Activated CD4-positive, alpha-beta T cell treated with anti-CD3 and anti-CD28 coated beads for 36 hours (primary cell): ENCODE data around the gene MSL3. TPM values are rescaled to one million over a fixed set of nuclear protein-coding genes. Genes with fewer than 3 reads are reported as not detected.

ENCODE experiments used
- ATAC-seq: fragments of 200-7000 bp; cut with Tn5 transposase; one replicate; pipeline ENCODE4 v1.10.0; 2021; ENCODE audit warnings: mild to moderate bottlenecking, moderate library complexity
- CTCF ChIA-PET: fragments of 350-600 bp; sonication (Branson Sonifier 250); formaldehyde crosslinking; loops from one replicate; lab custom pipeline; 2021; ENCODE audit warnings: antibody characterized with exemption; lab: Charles Lee
- POLR2A ChIA-PET: fragments of 350-600 bp; sonication (Branson Sonifier 250); formaldehyde crosslinking; loops from one replicate; lab custom pipeline; 2021; ENCODE audit warnings: antibody characterized with exemption, inconsistent platforms; lab: Charles Lee
- DNase-seq: peaks from one replicate; pipeline ENCODE4 v3.0.0-alpha.2; 2020
- H3K27ac Mint-ChIP-seq: one replicate; pipeline ENCODE4 v1.8.0; 2021; ENCODE audit warnings: mixed read lengths
- H3K27me3 Mint-ChIP-seq: one replicate; pipeline ENCODE4 v1.8.0; 2021; ENCODE audit warnings: mixed read lengths
- H3K36me3 Mint-ChIP-seq: one replicate; pipeline ENCODE4 v1.8.0; 2021; ENCODE audit warnings: low read depth, mixed read lengths
- H3K4me1 Mint-ChIP-seq: one replicate; pipeline ENCODE4 v1.8.0; 2021; ENCODE audit warnings: mixed read lengths
- H3K4me3 Mint-ChIP-seq: one replicate; pipeline ENCODE4 v1.8.0; 2021; ENCODE audit warnings: mild to moderate bottlenecking, moderate library complexity, mixed read lengths
- H3K9me3 Mint-ChIP-seq: one replicate; pipeline ENCODE4 v1.8.0; 2021; ENCODE audit warnings: low read depth, mixed read lengths
- intact Hi-C, 2 experiments: fragments of 100-400 bp; cut with DNase I in 1 of 2; cut with micrococcal nuclease in 1 of 2; formaldehyde crosslinking; loops; one replicate each; pipeline versions ENCODE4 v1.14.2 to v1.15.1; 2022 to 2024; cut with DNase I, micrococcal nuclease
- total RNA-seq, 2 experiments: library from RNA; stranded (reverse); gene quantifications; one replicate each; pipeline ENCODE4 v1.2.3, GENCODE V29; 2021

Gene MSL3
- total RNA-seq, result 10 to 100 TPM; 51.6 to 54.2 TPM

GRCh38 chrX:11757719-11758399 is at the start of gene MSL3:
Gene MSL3, plus strand, starts transcription at chrX:11758237. Its CDS starts 27 bp downstream, at chrX:11758264.
- H3K4me1 Mint-ChIP-seq, result peaks cover 10% of the 10 kb centered on the region
- no peaks in the 10 kb centered on the region for H3K27me3 Mint-ChIP-seq
- H3K9me3 Mint-ChIP-seq, result no peaks in the 10 kb centered on the region
- H3K27ac Mint-ChIP-seq, result peak within 1 kb of the TSS; percentile 96
- intact Hi-C loops, result loop anchor here in 1 of 2 experiments (1.0 to 10.0 kb wide), 7 partner anchors 8 to 1743 kb away; partner anchors contain the start of gene HCCS
- peak; percentile 30 for ATAC-seq
- POLR2A ChIA-PET, result no interaction called here
- CTCF ChIA-PET, result interaction anchor here (0.7 to 1.0 kb wide), 3 partner anchors 8 to 190 kb away, joined by 3 read pairs; no protein-coding TSS in a partner anchor
- H3K4me3 Mint-ChIP-seq, result peak within 1 kb of the TSS; percentile 94
- H3K36me3 Mint-ChIP-seq, result peaks cover 22% of the 10 kb centered on the region
- DNase-seq, result peak; percentile 68

DNA sequence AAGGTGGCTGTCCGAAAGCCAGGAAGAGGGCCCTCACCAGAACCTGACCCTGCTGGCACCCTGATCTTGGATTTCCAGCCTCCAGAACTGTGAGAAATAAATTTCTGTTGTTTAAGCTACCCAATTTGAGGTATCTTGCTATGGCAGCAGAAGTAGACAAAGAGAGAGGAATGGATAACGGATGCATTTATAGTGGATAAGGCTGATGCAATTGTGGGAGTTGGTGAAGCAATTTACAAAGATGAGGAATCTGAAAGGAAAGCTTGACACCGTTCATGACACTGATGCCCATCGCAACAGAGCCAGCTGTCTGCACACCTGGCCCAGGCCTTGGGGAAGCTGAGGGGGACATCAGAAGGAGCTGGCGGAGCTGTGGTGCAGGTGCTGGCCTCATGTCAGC is 35.7 kb upstream of the MSL3 start:
- ChIA-PET POLR2A (no interaction called here), CTCF (no interaction called here)
- DNase-seq (no peak), ATAC-seq (no peak)
- intact Hi-C loops, result loop anchor here (5.0 to 10.0 kb wide), 2 partner anchors 190 to 578 kb away; no protein-coding TSS in a partner anchor
- Mint-ChIP-seq H3K27ac (no peak overlapping the region), H3K4me1 (no peaks in the 10 kb centered on the region), H3K36me3 (no peaks in the 10 kb centered on the region), H3K4me3 (no peak overlapping the region), H3K27me3 (no peaks in the 10 kb centered on the region), H3K9me3 (no peaks in the 10 kb centered on the region)

DNA sequence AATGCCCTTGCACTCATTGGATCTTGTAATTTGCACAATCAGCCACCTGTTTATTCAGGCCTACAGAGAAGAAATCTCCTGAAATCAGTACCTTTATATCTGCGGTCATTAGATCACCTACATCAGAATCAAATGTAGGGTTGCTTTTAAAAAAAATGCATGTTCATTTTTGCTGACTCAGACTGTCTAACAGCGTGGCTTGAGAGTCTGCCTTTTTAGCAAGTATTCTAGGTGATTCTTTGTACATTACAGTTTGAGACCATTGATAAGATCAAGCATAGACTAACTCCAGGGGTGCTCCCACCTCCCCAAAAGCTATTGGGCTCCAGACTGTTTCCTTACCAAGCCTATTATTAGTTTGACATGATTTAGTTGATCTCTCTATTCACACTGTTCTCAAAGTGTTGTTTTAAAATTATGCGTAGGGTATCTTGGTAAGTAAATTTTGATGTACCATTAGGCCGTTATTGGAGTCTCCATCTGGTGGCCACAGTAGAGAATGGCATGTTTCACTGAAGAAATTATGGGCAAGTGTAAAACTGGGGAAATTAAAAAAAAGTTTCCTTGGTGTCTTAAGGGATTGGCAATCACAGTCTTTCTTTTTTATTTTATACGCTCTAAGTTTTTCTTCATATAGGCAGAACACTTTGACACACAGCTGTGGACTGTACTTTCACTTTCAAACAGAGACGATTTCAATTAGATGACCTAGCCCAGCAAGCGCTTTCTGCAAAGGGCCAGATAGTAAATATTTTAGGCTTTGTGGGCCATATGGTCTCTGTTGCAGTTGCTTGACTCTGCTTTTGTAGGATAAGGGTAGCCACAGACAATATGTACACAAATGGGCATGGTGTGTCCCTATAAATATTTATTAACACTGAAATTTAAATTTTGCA is 33.7 kb upstream of the MSL3 start:
- Mint-ChIP-seq H3K9me3 (no peaks in the 10 kb centered on the region), H3K36me3 (no peaks in the 10 kb centered on the region), H3K27me3 (no peaks in the 10 kb centered on the region), H3K4me1 (no peaks in the 10 kb centered on the region), H3K4me3 (no peak overlapping the region), H3K27ac (no peak overlapping the region)
- intact Hi-C loops, result loop anchor here (1.0 to 10.0 kb wide), 4 partner anchors 46 to 580 kb away; no protein-coding TSS in a partner anchor
- peak; percentile 18 for DNase-seq
- ATAC-seq, result no peak
- ChIA-PET CTCF (interaction anchor here (0.7 to 1.5 kb wide), 3 partner anchors 12 to 193 kb away, joined by 3 read pairs; no protein-coding TSS in a partner anchor), POLR2A (no interaction called here)

DNA sequence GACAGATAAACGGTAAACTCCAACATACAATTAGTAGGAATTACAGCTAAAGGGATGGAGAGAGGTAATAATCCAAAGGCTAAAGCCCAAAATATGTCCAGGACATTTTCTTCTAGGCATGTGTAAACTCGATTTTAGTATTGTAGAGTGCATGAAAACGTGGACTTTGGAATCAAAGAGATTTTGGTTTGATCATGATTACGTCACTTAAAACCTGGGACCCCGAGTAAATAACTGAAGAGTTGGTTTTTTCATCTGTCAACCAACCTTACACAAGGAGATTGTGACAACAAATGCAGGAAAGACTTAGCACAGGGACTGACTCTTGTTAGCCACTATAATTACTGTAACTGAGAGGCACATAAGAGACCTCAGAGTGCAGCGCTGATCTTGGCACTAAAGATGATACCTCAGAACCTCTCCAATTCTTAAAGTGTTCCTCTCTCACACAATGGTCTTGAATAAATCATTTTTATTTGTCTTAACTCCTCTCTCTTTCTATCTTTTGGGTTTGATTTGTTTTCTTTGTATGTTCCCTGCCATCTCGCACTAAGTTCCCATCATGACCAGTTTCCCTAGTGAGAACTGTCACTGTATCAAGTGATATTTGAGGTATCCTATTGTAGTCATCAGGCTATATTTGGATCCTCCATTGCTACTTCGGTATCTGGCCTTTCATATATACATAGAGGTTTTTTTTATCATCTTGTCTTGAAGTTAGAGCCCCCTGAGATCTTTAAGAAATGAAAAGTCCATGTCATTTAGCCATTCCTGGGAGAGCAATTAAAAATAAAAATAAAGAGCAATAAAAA is 32.2 kb upstream of the MSL3 start:
- Mint-ChIP-seq H3K27ac (no peak overlapping the region), H3K4me1 (no peaks in the 10 kb centered on the region), H3K9me3 (no peaks in the 10 kb centered on the region), H3K36me3 (no peaks in the 10 kb centered on the region), H3K4me3 (no peak overlapping the region), H3K27me3 (peaks cover 3% of the 10 kb centered on the region)
- intact Hi-C loops, result loop anchor here in 1 of 2 experiments (10.0 kb wide), 1 partner anchor 581 kb away; no protein-coding TSS in a partner anchor
- ATAC-seq, result no peak
- ChIA-PET CTCF (interaction anchor here (0.7 to 1.5 kb wide), 3 partner anchors 10 to 194 kb away, joined by 3 read pairs; no protein-coding TSS in a partner anchor), POLR2A (no interaction called here)
- no peak for DNase-seq

GRCh38 chrX:11728556-11728955 is 29.5 kb upstream of the MSL3 start:
- Mint-ChIP-seq H3K27me3 (peaks cover 3% of the 10 kb centered on the region), H3K4me1 (no peaks in the 10 kb centered on the region), H3K9me3 (no peaks in the 10 kb centered on the region), H3K4me3 (no peak overlapping the region), H3K36me3 (no peaks in the 10 kb centered on the region), H3K27ac (no peak overlapping the region)
- DNase-seq (no peak), ATAC-seq (no peak)
- ChIA-PET CTCF (no interaction called here), POLR2A (no interaction called here)
- intact Hi-C loops, result loop anchor here in 1 of 2 experiments (10.0 kb wide), 1 partner anchor 584 kb away; no protein-coding TSS in a partner anchor

DNA sequence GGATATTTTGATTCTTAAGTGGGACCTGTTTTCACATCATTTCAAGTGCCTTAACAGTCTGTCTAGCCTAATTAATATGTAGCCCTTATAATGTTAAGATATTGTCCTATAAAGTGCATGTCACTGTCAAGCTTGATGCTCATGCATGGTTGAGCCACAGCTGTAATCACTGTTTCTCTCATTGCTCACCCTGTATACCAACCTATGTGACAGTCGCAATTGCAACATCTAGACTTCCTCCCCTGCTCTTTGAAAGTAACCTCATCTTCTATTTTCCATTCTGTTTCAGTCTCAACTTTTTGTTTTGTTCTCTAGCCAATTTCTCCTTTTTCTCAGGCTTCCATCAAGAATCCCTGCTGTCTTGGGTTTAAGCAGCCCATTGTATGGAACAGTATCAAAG is 24.4 kb upstream of the MSL3 start:
- no peaks in the 10 kb centered on the region for H3K36me3 Mint-ChIP-seq
- no peak for DNase-seq
- H3K4me3 Mint-ChIP-seq, result no peak overlapping the region
- no peaks in the 10 kb centered on the region for H3K4me1 Mint-ChIP-seq
- intact Hi-C loops, result no loop called here
- ATAC-seq, result no peak
- H3K9me3 Mint-ChIP-seq, result no peaks in the 10 kb centered on the region
- ChIA-PET CTCF (no interaction called here), POLR2A (no interaction called here)
- H3K27ac Mint-ChIP-seq, result no peak overlapping the region
- peaks cover 9% of the 10 kb centered on the region for H3K27me3 Mint-ChIP-seq

DNA sequence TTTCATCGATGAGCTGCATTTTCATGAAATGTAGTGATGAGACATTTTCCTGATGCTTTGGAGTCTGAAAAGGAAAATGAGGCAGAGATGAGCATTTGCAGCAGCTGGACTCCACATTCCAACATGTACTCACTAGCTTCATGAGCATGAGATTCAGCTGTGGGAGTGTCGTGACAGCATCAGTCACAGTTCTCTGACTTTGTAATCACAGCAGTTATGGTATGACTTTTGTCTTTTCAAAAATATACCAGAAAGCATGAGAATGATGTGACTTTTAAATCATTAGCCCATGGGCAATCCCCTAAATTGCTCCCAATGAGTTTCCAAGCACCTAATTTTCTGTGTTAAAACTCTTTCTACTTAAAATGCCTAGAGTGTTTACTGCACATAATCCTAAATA is 18.3 kb upstream of the MSL3 start:
- Mint-ChIP-seq H3K27ac (no peak overlapping the region), H3K9me3 (no peaks in the 10 kb centered on the region), H3K27me3 (no peaks in the 10 kb centered on the region), H3K4me1 (peaks cover 4% of the 10 kb centered on the region), H3K4me3 (no peak overlapping the region), H3K36me3 (no peaks in the 10 kb centered on the region)
- DNase-seq, result no peak
- CTCF ChIA-PET, result interaction anchor here (0.9 kb wide), 1 partner anchor 175 kb away, joined by 4 read pairs; no protein-coding TSS in a partner anchor
- POLR2A ChIA-PET, result interaction anchor here (0.6 kb wide), 1 partner anchor 1729 kb away, joined by 3 read pairs; no protein-coding TSS in a partner anchor
- intact Hi-C loops, result no loop called here
- peak; percentile 39 for ATAC-seq

DNA sequence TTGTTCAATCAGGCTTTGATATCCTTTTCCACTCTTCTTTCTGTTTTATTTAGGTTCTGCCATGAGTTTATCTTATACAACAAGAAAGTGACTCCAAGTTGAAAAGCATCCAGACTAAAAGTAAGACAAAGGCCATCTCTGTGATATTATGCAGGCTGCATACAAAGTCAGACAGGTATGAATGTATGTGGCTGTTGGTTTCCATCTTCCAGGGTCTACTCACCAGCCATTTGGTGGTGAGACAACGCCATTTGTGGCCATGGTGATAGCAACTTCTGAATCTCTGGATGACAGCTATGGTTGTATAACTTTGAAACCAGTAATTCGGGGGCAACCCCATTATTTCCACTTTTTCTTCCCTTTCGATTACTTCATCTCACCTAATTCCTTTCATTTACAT is 17.2 kb upstream of the MSL3 start:
- Mint-ChIP-seq H3K4me1 (peaks cover 4% of the 10 kb centered on the region), H3K36me3 (no peaks in the 10 kb centered on the region), H3K27me3 (no peaks in the 10 kb centered on the region), H3K4me3 (no peak overlapping the region), H3K9me3 (no peaks in the 10 kb centered on the region), H3K27ac (no peak overlapping the region)
- CTCF ChIA-PET, result interaction anchor here (0.9 kb wide), 1 partner anchor 176 kb away, joined by 4 read pairs; no protein-coding TSS in a partner anchor
- ATAC-seq (peak; percentile 47), DNase-seq (no peak)
- POLR2A ChIA-PET, result no interaction called here
- intact Hi-C loops, result no loop called here

GRCh38 chrX:11741574-11741973 is 16.5 kb upstream of the MSL3 start:
- H3K27ac Mint-ChIP-seq, result no peak overlapping the region
- ATAC-seq (no peak), DNase-seq (no peak)
- H3K4me1 Mint-ChIP-seq, result peaks cover 4% of the 10 kb centered on the region
- ChIA-PET POLR2A (no interaction called here), CTCF (interaction anchor here (0.7 kb wide), 1 partner anchor 33 kb away, joined by 3 read pairs; no protein-coding TSS in a partner anchor)
- intact Hi-C loops, result no loop called here
- no peak overlapping the region for H3K4me3 Mint-ChIP-seq
- no peaks in the 10 kb centered on the region for H3K36me3 Mint-ChIP-seq
- no peaks in the 10 kb centered on the region for H3K9me3 Mint-ChIP-seq
- no peaks in the 10 kb centered on the region for H3K27me3 Mint-ChIP-seq

GRCh38 chrX:11745881-11746280 is 12.2 kb upstream of the MSL3 start:
- ChIA-PET CTCF (interaction anchor here (1.3 kb wide), 1 partner anchor 41 kb away, joined by 3 read pairs; no protein-coding TSS in a partner anchor), POLR2A (no interaction called here)
- DNase-seq (no peak), ATAC-seq (no peak)
- Mint-ChIP-seq H3K27ac (no peak overlapping the region), H3K4me3 (no peak overlapping the region), H3K36me3 (no peaks in the 10 kb centered on the region), H3K4me1 (peaks cover 3% of the 10 kb centered on the region), H3K27me3 (no peaks in the 10 kb centered on the region), H3K9me3 (no peaks in the 10 kb centered on the region)
- intact Hi-C loops, result no loop called here
